Measurements from ENCODE around the gene CSTPP1.

DNA sequence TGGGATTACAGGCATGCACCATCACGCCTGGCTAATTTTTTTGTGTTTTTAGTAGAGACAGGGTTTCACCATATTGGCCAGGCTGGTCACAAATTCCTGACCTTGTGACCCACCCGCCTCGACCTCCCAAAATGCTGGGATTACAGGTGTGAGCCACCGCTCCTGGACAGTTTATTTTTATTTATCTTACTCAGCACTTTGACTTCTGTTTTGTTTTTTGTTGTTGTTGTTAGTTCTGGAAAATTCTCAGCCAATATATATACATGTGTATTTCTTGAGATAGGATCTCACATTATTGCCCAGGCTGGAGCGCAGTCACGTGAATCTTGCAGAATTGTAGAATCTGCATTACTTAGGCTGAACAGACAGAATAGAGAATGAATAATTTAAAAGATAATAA lies 107.6 kb downstream of the CSTPP1 start:
- TF ChIP-seq, protein P1, sequence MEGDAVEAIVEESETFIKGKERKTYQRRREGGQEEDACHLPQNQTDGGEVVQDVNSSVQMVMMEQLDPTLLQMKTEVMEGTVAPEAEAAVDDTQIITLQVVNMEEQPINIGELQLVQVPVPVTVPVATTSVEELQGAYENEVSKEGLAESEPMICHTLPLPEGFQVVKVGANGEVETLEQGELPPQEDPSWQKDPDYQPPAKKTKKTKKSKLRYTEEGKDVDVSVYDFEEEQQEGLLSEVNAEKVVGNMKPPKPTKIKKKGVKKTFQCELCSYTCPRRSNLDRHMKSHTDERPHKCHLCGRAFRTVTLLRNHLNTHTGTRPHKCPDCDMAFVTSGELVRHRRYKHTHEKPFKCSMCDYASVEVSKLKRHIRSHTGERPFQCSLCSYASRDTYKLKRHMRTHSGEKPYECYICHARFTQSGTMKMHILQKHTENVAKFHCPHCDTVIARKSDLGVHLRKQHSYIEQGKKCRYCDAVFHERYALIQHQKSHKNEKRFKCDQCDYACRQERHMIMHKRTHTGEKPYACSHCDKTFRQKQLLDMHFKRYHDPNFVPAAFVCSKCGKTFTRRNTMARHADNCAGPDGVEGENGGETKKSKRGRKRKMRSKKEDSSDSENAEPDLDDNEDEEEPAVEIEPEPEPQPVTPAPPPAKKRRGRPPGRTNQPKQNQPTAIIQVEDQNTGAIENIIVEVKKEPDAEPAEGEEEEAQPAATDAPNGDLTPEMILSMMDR (conservative IDR thresholded peaks at IDR 0.05 in 1 of 2, IDR thresholded peaks at IDR 0.05 in 1 of 2; ENCODE audit: low read depth in 1 of 2, low read length in 2 of 2), result no peak
- no peak for TF ChIP-seq EZH2 (IDR thresholded peaks at IDR 0.05; ENCODE audit: low read length, missing control alignments)
